Inflammatory macrophage treated with lipopolysaccharide for 4 hours (primary cell): ENCODE measurements around the gene KLF15.
"Not testable (repeated sequence)": the region's sequence is repeated elsewhere in the genome, so short reads cannot be mapped to it uniquely, and the experiment has no call there.

Experiments used
- DNase-seq: peaks from one replicate; pipeline ENCODE4 v3.0.0-alpha.2; 2020

KLF15 gene

DNA sequence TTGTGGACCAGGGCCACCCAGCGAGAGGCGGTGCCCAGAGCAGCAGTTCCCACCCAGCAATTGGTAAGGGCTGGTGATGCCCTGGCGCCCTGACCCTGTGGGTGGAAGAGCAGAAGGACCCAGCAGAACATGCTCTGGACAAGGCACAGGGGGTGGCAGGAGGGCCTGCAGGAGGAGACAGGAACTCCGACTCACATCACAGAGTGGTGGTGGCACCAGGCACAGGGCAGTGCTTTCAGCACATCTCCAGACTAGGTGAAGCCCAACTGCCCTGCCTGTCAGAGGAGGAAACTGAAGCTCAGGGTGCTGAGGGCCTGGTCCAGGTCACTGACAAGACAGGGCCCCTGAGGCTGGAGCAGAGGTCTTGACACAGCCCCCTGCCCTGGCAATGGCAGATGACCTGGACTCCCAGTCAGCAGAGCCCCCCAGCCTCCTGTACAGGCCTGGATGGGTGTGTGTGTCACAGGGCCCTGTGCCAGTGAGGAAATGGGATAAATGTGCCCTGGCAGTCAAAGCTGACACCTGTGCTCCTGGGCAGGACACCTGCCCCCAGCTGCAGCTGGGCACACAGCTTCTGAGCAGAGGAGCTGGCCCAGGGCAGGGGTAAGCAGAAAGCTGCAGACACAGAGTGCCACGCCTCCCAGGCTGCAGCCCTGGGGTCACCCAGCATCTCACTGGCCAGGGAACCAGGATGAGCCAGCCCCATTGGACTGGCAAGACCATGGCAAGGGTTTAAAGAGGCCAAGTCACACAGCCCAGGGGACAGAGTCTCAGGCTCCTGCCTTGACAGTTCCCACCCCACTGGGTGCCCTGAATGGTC is 11.4 kb downstream of the KLF15 start:
- no peak for DNase-seq

GRCh38 chr3:126345231-126345630 is 12.0 kb downstream of the KLF15 start:
- DNase-seq = no peak

GRCh38 chr3:126344380-126345041 is 12.7 kb downstream of the KLF15 start:
- DNase-seq = no peak

- no peak for DNase-seq
Measured at GRCh38 chr3:126343649-126344035, 13.6 kb downstream of the KLF15 start.

- peak; percentile 38 for DNase-seq
Measured at GRCh38 chr3:126342991-126343648, 14.1 kb downstream of the KLF15 start.

GRCh38 chr3:126342211-126342610 is 15.0 kb downstream of the KLF15 start:
- no peak for DNase-seq

- no peak for DNase-seq
Measured at GRCh38 chr3:126341755-126342150, 15.5 kb downstream of the KLF15 start.

GRCh38 chr3:126340943-126341754 is 16.1 kb downstream of the KLF15 start:
- no peak for DNase-seq

DNA sequence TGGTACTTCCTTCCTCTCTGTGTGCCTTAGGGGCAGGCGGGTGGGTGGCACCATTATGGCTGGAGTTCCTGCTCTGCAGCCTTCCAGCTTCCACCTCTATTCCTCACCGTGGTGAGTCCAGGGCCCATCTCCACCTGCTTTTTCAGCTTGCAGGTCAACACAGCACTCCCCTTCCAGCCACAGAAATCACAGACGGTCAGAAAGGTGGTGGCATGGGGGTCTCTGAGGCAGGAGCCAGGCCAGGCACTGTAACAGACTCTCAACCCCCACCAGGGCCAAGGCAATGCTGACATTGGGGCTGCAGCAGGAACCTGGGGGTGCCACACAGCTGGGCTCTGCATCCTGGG is 16.6 kb downstream of the KLF15 start:
- no peak for DNase-seq

DNA sequence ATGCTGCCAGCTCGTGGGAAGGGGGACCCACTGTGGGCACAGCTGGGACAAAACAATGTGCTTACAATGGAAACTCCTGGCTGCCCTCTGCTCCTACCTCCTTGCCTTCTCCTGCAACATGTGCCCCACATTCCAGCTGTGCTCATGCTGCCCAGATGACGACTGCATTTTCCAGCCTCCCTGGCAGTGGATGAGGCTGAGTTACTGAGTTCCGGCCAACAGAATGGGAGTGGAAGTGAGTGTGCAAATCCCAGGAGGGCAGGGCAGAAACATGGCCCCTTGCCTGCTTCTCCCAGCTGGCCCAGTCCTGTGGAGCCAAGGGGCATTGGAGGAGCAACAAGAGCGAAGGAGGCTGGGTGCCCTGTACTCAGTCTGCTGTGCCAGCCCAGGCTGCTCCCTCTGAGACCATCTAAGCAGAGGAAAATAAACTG is 17.1 kb downstream of the KLF15 start:
- no peak for DNase-seq

- no peak for DNase-seq
Measured at GRCh38 chr3:126339466-126339865, 17.7 kb downstream of the KLF15 start.

GRCh38 chr3:126338790-126339288 is 18.4 kb downstream of the KLF15 start:
- DNase-seq = no peak

DNA sequence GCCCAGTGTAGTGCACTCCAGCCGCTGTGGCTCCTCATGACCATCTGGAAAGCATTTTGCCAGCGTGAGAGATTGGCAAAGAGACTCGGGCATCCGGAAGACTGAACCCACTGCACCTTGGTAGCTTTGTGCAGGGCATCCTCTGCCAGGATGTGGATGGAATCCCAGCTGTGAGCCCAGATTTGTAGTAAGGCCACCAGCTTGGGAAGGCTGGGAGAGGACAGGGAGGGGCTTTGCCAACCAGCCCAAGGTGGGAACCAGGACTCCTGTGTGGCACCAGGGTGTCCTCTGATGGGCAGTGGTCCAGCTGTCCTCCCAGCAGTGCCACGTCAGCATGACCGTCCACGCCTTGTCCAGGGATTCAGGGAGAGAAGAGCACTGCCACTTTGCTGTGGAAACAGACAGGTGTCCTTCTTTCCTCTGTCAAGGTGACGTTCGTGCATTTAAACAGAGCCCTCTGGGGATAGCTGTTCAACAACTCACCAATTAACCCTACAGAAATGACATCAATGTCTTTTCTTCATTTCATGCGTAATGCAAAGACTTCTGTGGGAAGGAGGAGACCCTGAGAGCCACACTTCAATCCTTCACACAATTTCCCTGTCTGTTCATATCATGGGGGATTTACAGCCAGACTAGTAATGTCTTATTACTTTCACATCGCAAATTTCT is 19.1 kb downstream of the KLF15 start:
- DNase-seq = no peak

GRCh38 chr3:126331812-126332336 is 25.3 kb downstream of the KLF15 start:
- DNase-seq = not testable (repeated sequence)

GRCh38 chr3:126329927-126330725 is 27.1 kb downstream of the KLF15 start:
- DNase-seq = no peak

DNA sequence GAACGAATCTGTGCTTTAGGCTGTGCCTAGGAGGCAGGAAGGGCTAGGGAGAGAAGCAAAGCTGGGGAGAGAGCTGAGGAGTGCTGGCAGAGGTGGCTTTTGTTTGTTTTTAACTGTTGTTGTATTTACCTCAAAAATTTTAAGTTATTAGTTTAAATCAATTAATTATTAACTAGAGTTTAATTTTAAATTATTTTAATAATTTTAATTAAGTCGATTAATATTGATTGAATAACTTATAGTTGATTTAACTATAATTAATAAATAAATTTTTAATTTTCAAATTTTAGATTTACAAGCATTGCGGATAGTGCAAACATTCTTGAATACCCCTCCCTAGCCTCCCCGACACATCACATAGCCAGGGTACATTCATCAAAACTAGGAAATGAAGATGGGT is 30.6 kb downstream of the KLF15 start:
- no peak for DNase-seq

- no peak for DNase-seq
Measured at GRCh38 chr3:126322181-126322967, 34.8 kb downstream of the KLF15 start.

DNA sequence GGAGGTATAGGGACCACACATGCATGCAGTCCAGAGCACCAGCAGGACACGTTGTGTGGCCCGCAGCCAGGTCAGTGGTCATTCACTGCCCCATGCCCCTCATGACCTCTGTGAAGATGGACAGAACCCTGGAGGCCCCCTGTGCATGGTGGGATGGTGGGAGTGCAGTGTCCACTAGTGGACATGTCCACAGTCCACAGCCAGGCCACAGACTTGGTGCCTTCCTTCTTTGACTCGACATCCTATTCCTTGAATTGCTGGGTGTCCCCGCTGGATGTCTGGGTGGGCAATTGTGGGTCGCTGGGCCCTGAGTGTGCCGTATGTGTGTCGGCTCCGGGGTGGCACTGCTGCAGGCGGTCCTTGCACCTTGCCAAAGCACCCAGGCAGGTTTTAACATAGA is 35.7 kb downstream of the KLF15 start:
- DNase-seq = no peak

DNA sequence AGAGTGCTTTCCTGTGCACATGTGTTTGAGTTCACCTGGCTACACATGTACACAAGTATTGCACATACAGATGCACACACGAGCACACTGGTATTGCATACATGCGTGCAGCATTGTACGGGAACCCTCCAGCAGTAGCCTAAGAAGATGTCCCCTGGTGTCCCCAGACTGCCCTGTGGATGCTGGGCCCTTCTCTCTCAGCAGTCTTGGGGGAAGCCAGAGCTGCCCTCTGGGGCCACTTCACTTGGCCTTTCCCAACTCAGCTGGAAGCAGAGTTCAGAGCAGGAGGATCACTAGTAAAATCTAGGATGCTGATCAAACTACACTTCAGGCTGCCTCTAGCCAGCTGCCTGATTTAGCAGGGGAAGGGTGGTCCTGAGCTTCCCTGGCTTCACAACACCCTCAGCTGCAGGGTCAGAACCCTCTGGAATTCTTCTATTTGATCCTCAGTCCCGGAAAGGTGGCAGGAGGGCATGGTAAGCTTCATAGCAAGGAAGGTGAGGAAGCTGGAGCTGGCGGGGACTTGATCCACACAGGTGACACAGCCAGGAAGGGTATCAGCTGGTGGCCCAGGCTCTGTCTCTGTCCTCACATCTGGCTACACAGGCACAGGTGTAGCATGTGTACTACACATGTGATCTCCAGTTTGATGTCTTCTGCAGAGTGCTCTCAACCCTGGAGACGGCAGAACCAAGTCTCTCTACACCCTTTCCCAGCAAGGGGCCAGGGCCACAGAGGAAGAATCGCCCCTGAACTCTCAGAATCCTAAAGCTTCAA is 36.5 kb downstream of the KLF15 start:
- no peak for DNase-seq
